Measurements from ENCODE around the gene PLP2. TPM values are rescaled to one million over a fixed set of nuclear protein-coding genes. Genes with fewer than 3 reads are reported as not detected.
A peak's percentile ranks its signal among the peaks of the same experiment; 100 is the strongest.

PLP2 gene
- total RNA-seq, 2 experiments from 2014 or later = 21.2 to 54.3 TPM

- no peak for DNase-seq (ENCODE audit: low spot score)
- TF ChIP-seq CTCF (conservative IDR thresholded peaks at IDR 0.05; ENCODE audit: low read length) (no peak), EZH2phosphoT487 (IDR thresholded peaks at IDR 0.05; ENCODE audit: borderline replicate concordance, low read depth, low read length) (no peak)
- H3K9me2 ChIP-seq (ENCODE audit: insufficient read depth, low read length) = no peaks in the 10 kb centered on the region
- H2AFZ ChIP-seq (ENCODE audit: low read length) = no peak overlapping the region
- peaks cover 11% of the 10 kb centered on the region for H3K36me3 ChIP-seq (ENCODE audit: insufficient read depth, low read length)
- no peak overlapping the region for H3K4me2 ChIP-seq (ENCODE audit: low read length)
- H4K20me1 ChIP-seq (ENCODE audit: insufficient read depth, low read length) = no peaks in the 10 kb centered on the region
- POLR2A ChIA-PET = interaction anchor here (0.8 to 1.4 kb wide), 2 partner anchors 21 to 82 kb away, joined by 3 to 4 read pairs; no protein-coding TSS in a partner anchor
- no TSS peak for BruUV-seq (replicated peaks)
- peaks cover 16% of the 10 kb centered on the region; the same call in 1 of the 2 replicates for H3K79me2 ChIP-seq (ENCODE audit: insufficient read depth, low read depth, low read length)
- H3K27ac ChIP-seq (ENCODE audit: low read depth, low read length, poor library complexity, severe bottlenecking) = no peak overlapping the region
- intact Hi-C loops (cut with micrococcal nuclease; ENCODE audit: unreplicated experiment) = no loop called here
- CTCF ChIA-PET (ENCODE audit: unreplicated experiment) = no interaction called here
- H3K4me1 ChIP-seq (ENCODE audit: insufficient read depth, low read length, poor library complexity, severe bottlenecking) = peaks cover 29% of the 10 kb centered on the region
- no peak overlapping the region for H3K4me3 ChIP-seq (ENCODE audit: low read depth, low read length, poor library complexity, severe bottlenecking)
- H3K9me3 ChIP-seq (ENCODE audit: low read length) = no peaks in the 10 kb centered on the region
These were observed 15.8 kb downstream of the PLP2 start for GRCh38 chrX:49187526-49187925.

DNA sequence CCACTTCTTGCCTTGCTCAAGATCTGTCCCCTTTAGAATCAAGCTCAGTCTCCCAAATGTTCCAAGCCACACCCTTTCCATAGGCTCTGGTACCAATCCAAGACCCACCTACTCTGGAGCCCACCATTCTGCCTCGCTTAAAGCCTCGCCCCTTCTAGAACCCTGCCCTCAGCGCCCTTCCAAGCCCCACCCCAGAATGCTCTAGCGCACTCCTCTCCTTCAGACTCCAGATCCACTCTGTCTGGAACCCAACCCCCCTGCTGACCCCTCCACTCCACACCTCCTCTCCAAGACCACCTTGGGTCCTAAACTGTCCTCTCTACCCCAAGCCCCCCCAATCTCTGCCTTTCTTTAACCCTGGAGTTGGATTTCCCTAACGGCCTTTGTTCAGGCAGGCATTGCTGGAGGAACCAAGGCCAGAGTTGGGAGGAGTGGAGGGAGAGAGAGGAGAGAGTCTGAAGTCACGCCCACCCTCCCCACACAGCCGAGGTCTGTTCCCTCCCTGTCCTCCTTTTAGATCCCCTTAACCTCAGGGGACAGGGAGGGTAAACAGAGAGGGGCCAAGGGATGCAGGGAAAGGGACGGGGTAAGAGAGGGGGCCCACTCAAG lies 16.9 kb downstream of the PLP2 start:
- POLR2A ChIA-PET = interaction anchor here (0.8 to 1.4 kb wide), 2 partner anchors 19 to 80 kb away, joined by 3 to 4 read pairs; no protein-coding TSS in a partner anchor
- Histone ChIP-seq H3K79me2 (ENCODE audit: insufficient read depth, low read depth, low read length) (peaks cover 16% of the 10 kb centered on the region; the same call in 1 of the 2 replicates), H3K4me2 (ENCODE audit: low read length) (no peak overlapping the region), H3K4me1 (ENCODE audit: insufficient read depth, low read length, poor library complexity, severe bottlenecking) (peaks cover 34% of the 10 kb centered on the region), H3K9me2 (ENCODE audit: insufficient read depth, low read length) (no peaks in the 10 kb centered on the region), H3K36me3 (ENCODE audit: insufficient read depth, low read length) (peaks cover 3% of the 10 kb centered on the region), H2AFZ (ENCODE audit: low read length) (no peak overlapping the region), H4K20me1 (ENCODE audit: insufficient read depth, low read length) (no peaks in the 10 kb centered on the region), H3K27ac (ENCODE audit: low read depth, low read length, poor library complexity, severe bottlenecking) (no peak overlapping the region), H3K9me3 (ENCODE audit: low read length) (no peaks in the 10 kb centered on the region), H3K4me3 (ENCODE audit: low read depth, low read length, poor library complexity, severe bottlenecking) (no peak overlapping the region)
- CTCF ChIA-PET (ENCODE audit: unreplicated experiment) = no interaction called here
- TF ChIP-seq EZH2phosphoT487 (IDR thresholded peaks at IDR 0.05; ENCODE audit: borderline replicate concordance, low read depth, low read length) = no peak
- no TSS peak for BruUV-seq (replicated peaks)
- intact Hi-C loops (cut with micrococcal nuclease; ENCODE audit: unreplicated experiment) = no loop called here
- no peak for DNase-seq (ENCODE audit: low spot score)

GRCh38 chrX:49189606-49190005 lies 17.9 kb downstream of the PLP2 start:
- H4K20me1 ChIP-seq (ENCODE audit: insufficient read depth, low read length) = no peaks in the 10 kb centered on the region
- H3K4me2 ChIP-seq (ENCODE audit: low read length) = peak overlapping the region; percentile 58
- H3K9me2 ChIP-seq (ENCODE audit: insufficient read depth, low read length) = no peaks in the 10 kb centered on the region
- H3K4me1 ChIP-seq (ENCODE audit: insufficient read depth, low read length, poor library complexity, severe bottlenecking) = peaks cover 30% of the 10 kb centered on the region
- no peaks in the 10 kb centered on the region for H3K36me3 ChIP-seq (ENCODE audit: insufficient read depth, low read length)
- intact Hi-C loops (cut with micrococcal nuclease; ENCODE audit: unreplicated experiment) = loop anchor here (2.0 to 5.0 kb wide), 2 partner anchors 23 to 78 kb away; partner anchors contain the start of gene PPP1R3F
- no TSS peak for BruUV-seq (replicated peaks)
- TF ChIP-seq EZH2phosphoT487 (IDR thresholded peaks at IDR 0.05; ENCODE audit: borderline replicate concordance, low read depth, low read length) (no peak), CTCF (conservative IDR thresholded peaks at IDR 0.05; ENCODE audit: low read length) (no peak)
- peak overlapping the region; percentile 72 for H3K4me3 ChIP-seq (ENCODE audit: low read depth, low read length, poor library complexity, severe bottlenecking)
- CTCF ChIA-PET (ENCODE audit: unreplicated experiment) = no interaction called here
- POLR2A ChIA-PET = interaction anchor here (0.5 to 1.0 kb wide), 3 partner anchors 18 to 187 kb away, joined by 3 to 5 read pairs (median 4); partner anchors contain the start of genes GRIPAP1 and PLP2
- H2AFZ ChIP-seq (ENCODE audit: low read length) = no peak overlapping the region
- peaks cover 16% of the 10 kb centered on the region; the same call in 1 of the 2 replicates for H3K79me2 ChIP-seq (ENCODE audit: insufficient read depth, low read depth, low read length)
- H3K9me3 ChIP-seq (ENCODE audit: low read length) = no peaks in the 10 kb centered on the region
- no peak for DNase-seq (ENCODE audit: low spot score)
- peak overlapping the region; percentile 51 for H3K27ac ChIP-seq (ENCODE audit: low read depth, low read length, poor library complexity, severe bottlenecking)

Measured in OCI-LY7 (cell line).